Stimulated activated CD4-positive, alpha-beta T cell treated with anti-CD3 and anti-CD28 coated beads, Interleukin-2, amount 100 ng/mL, for 4 hours (primary cell): ENCODE results near the gene UGT1A10.

Experiments
- DNase-seq: peaks from one replicate; pipeline ENCODE4 v3.0.0-alpha.2; 2020; ENCODE audit warnings: low read depth

Gene UGT1A10

DNA sequence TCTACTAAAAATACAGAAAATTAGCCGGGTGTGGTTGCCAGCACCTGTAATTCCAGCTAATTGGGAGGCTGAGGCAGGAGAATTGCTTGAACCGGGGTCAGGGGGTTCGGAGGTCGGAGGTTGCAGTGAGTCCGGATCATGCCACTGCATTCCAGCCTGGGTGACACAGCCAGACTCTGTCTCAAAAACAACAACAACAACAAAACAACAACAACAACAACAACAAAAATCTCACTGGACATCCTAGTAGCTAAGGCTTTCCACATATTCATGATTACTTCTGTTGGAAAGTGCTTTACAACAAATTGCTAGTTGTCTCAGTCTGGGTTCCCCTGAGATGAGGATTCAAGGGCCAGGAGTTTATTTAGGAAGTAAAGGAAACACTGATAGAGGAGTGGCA is 137.6 kb downstream of the UGT1A10 start:
- no peak for DNase-seq

DNA sequence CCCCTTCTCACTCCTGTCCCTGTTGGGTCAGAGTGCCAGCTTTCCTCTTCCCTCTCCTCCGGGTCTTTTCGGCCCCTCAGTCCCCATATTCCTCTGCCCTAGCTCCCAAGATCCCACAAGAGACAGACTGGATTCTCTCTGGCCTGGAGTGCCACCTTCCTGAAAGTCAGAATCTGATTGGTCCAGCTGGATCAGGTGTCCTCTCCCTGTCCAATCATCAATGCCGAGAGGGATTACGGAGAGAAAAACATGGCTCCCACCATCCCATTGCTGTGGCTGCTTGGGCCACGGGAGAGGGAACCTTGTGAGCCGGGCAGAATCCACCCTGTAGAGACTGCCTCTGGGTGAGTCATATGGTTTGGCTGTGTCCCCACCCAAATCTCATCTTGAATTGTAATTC is 139.2 kb downstream of the UGT1A10 start:
- DNase-seq: no peak

DNA sequence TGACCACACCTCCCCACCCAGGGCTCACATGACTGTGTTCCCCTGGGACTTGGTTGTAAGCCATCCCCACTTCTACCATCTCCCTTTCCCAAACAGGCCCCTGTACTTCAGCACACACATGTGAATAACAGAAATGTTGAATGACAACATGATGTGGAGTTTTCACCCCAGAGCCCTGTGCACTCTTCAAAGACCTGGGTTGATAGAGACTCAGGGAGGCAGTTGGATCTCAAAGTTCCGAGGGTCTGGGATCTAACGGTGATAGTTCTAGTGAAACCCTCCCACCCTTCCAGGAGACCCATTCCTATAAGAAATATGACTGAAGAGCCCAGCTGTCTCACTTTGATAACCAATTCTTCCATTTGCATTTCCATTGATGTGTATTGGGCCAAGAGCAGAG is 141.8 kb downstream of the UGT1A10 start, which contains the start of gene MROH2A:
Gene MROH2A (plus strand): TSS at position 301 of the 400 bp plus-strand sequence. CDS start 1,029 bp downstream, outside the sequence.
- DNase-seq: no peak

DNA sequence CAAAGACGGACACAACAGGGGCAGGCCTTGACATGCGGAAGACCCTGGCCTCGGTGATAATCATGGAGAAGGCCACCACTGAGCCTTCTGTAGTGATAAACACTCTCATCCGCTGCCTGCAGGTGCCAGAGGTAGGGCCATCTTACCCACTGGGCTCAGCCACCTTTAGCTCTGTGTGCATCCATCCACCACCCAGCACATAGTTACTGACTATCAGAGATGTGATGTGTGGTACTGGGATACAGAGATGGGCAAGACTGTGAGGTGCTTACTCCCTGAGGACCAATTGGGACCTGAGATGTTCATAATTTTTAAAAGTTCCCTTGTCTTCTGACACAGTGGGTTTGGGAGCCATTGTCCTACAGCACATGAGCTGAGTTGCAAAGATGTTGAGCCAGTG is 143.5 kb downstream of the UGT1A10 start:
- DNase-seq: no peak

DNA sequence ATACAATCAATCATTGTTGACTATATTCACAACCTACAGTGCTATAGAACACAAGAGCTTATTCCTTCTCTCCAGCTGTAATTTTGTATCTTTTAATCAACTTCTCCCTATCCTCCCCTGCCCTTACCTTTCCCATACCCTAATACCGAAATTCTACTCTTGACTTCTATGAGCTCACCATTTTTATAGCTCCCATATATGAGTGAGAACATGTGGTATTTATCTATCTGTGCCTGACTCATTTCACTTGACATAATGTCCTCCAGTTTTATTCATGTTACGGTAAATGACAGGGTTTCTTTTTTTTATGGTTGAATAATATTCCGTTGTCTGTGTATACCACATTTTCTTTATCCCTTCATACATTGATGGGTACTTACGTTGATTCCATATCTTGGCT is 144.5 kb downstream of the UGT1A10 start:
- DNase-seq: no peak

DNA sequence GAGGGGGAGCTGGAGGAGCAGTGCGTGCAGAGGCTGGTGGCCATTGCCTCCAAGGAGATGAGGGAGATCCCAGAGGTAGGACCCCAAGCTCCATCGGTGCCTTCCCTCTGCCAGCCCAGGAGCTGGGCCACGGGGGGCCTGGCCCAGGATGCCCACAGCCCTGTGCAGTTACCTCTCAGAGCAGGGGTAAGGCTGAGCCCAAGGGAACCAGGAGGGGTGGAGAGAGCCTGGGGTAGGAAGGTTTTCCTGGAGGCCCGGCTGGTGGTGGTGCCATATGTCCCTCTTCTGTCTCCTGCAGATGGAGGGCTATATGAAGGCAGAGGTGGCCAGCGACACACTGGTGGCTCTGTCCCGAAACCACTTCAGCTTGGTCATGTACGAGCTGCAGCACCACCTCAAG is 153.3 kb downstream of the UGT1A10 start:
- no peak for DNase-seq

DNA sequence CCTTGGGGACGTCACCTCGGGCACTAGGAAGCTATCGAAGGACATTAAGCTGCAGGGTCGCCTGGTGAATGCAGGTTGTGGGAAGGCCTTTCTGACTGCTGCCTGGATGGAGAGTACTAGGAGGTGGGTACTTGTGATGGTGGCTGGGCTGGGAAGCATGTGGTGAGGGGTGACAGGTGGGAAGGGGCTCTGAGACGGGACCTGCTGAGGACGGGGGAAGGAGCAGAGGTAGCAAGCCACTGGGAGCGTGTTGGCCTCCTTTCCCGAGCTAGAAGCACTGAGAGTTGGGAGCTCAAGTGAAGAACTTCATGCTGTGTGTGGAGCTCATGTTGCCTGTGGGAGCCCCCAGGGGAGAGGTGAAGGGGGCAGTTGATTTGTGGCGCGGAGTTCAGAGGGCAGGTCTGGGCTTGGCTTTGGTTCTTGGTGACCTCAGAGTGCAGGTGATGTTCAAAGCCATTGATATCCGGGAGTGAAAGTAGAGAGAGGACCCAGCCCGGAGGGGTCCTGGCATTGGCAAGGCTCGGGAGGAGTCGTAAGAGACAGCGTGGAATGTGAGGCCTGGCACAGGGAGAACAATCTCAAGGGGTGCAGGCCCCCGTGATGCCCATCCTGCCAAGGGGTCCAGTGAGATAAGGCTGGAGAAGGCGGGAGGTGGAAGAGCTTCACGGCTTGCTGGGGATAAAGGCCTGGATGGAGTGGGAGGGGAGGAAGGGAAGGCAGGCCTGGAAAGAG is 155.1 kb downstream of the UGT1A10 start:
- no peak for DNase-seq

DNA sequence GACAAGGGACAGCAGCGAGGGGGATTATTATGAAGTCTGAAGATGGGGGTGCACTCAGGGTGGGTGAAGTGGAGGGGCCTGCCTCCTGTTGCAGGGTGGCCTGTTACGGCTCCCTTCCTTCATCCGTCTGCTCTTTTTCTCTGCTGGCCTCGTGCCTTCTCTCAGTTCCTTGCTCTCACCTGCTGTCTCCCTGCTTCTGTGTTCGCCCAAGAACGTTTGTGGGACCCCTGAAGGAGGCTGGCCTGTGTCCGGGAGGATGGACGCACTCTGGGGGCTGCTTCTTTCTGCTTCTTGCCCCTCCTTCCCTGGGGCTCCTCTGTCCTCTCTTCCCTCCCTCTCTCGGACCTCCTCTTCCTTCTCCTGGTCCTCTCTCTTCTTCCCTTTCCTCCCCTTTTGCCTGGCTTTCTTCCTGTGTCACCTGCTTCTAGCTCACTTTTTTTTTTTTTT is 155.7 kb downstream of the UGT1A10 start:
- no peak for DNase-seq

DNA sequence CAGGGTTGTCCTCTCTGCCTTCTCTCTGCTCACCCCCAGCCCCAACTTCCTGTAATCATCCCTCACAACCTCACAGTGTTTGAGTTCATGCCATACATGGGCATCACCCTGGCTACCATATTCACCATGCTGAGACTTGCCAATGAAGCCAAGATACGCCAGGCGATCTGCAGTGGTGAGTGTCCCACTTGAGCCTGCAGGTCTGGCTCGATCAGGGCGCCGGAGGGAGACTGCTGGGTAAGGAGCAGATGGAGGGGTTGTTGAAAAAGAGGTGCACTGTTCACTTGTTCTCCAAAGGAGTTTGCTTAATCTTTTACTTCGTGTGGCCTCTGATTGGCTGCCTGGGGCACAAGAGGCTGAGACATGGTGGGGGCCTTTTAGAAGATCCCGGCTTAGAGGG is 156.5 kb downstream of the UGT1A10 start:
- no peak for DNase-seq

DNA sequence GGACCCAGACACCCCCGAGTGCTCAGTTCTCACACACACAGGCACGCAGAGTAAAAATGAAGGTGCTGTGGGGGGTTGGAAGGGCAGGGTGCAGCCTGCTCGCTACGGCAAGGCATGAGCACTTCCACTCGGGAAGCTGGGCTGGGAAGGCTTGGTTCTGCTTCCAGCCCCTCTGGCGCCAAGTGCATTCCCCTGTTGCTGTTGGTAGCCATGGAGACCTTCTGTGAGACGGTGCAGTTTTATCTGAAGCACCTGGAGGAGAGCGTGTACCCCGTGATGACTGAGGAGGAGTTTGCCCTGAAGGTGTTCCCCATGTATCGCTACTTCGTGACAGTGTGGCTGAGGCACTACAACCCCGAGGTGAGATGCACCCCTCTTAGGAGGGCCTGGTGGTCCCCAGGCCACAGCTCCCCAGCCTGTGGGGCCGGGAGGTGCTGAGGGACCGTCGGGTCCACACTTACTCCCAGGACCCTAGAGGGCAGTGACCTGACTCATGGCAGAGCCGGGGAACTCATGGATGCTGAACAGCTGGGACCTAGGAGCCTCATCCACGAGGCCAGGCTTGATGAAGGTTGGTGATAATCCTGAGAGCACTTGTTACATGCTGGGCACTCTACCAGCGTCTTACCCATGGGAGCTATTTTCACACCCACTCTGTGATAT is 157.3 kb downstream of the UGT1A10 start:
- no peak for DNase-seq

DNA sequence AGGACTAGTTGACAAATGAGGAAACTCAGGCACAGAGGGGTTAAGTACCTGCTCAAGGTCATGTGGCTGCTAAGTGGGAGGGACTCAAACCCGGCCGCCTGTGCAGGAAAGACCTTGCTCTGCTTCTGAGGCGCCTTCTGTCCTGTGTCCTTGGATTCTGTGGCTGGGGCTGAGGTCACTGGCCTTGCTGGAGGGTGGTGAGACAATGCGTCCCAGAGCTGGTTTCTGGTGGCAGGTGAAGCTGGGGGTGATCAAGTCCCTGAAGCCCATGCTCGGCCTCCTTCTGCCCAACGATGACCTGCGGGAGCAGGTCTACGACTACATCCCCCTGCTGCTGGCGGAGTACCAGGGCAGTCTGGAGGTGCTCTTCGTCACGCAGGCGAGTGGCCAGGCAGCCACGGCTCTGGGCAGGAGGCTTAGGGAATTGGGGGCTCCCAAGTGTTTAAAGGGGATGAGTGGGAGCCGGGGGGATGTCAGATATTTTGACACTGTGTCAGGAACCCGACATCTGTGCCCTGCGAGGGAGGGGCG is 157.9 kb downstream of the UGT1A10 start:
- no peak for DNase-seq

DNA sequence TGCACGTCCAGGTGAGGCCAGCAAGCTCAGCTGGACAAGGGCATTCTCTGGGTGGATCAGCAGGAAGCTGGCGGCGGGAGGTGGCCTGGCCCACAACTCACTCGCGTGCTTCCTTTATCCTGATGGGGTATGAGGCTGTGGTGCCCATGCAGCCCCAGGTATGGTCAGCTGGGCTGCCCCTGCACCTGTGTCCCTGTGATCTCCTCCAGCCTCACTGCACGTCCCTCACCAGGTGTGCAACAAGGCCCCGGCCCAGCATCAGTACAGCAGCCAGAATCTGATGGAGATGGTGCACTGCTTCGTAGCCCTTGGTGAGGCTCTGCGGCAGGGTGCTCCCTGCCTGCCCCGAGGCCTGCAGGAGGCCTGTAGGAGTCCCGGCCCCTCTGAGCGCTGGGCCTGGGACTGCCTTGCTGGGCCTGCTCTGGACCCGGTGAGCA is 159.5 kb downstream of the UGT1A10 start:
- no peak for DNase-seq

DNA sequence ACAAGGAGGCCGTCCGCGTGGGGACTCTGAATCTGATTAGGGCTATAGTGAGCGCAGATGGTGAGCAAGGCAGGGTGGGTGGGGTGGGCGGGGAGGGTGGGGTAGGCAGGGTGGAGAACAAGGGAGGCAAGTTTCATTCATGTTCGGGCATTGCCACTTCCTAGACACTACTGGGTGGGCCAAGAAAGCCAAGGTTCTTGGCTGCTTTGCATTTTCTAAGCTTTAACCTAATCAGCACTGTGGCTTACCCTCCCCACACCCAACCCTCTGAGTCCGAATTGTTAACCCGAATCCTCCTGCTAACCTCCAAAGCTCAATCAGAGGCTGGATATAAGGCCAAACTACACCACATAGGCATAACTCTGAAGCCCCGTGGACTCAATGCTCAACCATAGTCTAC is 160.0 kb downstream of the UGT1A10 start:
- DNase-seq: no peak

DNA sequence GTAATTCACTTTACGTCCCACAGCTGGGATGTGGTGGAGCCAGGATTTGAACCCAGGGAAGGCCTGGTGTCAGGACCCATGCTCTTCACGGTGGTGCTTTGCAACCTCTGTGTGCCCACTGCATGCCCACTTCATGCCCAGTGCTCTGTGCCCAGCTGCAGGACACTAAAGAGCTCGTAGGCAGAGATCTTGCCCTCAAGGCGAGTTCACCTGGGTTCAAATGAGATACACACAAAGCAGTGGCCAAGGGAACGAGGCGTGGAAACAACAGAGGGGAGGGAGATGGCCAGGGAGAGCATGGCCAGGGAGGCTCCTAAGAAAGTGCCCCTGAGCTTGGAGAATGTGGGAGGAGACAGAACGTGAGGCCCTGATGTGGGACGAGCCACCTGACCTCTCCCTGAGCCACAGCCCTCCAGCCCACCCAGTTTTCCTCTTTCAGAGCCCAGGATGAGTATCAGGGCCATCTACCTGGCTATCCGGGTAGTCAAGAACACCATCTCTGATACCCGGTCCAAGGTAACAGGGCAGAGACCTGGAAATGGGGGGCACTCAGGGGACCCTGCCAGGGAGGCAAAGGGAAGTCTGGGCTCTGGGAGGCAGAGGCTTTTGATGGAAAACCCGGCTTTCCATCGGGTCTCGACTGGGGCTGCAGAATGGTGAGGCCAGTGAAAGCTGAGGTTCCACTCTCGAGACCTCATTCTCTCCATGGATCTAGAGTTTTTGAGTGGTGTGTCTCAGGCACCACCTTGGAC is 162.3 kb downstream of the UGT1A10 start:
- no peak for DNase-seq

DNA sequence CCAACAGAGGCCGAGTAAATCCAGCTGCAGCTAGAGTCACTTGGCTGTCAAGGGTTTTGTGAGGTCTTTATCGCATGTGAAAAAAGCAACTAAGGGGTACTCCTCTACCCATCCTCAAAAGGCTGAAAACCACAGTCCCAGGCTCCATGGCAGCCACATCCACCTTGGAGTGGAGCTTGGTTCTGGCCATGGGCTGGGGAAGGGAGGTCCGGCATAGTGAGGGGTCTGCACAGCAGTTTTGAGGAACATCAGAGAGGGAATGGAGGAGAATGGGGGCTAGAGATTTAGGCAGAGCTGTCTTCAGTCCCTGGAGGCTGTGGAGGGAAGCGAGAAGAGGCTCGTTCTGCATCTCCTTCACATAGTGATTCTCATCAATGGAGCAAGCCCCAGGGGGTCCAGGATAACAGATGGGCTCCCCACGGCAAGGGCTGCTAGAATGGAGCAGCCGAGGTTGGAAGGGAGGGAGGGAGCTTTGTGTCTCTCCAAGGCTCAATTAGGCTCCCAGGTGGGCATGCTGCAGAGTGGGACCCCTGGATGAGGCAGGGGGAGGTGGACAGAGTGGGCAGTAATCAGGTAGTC is 162.9 kb downstream of the UGT1A10 start:
- no peak for DNase-seq

DNA sequence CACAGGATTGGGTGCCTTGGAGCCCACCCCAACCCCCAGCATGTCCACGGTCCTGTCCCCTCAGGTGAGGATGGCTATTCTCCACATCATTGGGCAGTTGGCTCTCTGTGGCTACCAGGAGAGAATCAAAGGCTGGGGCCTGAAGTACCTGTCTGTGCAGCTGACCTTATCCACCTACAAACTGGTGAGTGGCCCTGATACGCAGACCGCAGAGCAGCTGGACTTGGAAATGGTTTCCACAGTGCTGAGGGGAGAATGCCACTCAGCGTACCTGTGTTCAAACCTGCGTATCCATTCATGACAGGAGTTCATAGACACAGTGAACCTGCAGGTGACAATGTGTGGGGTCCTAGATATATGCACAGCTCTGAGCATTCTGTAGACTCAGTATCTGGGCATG is 163.5 kb downstream of the UGT1A10 start:
- DNase-seq: no peak

DNA sequence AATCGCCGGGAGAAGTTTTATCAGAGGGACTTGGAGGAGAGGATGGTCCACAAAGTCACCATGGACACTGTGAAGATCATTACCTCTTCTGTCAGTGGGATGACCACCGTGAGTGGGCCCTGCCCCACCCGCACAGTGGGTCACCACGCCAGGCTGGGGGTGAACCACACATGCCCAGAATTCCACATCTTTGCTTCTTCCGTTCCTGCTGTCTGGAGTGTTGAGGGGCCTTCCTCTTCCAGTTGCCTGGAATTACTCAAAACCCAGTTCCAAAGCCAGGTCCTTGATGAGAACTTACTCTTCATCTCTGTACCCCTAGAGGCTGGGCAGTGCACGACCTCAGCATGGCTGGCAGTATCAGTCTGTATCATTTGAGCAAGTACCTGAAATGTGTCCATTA is 164.0 kb downstream of the UGT1A10 start:
- DNase-seq: no peak

DNA sequence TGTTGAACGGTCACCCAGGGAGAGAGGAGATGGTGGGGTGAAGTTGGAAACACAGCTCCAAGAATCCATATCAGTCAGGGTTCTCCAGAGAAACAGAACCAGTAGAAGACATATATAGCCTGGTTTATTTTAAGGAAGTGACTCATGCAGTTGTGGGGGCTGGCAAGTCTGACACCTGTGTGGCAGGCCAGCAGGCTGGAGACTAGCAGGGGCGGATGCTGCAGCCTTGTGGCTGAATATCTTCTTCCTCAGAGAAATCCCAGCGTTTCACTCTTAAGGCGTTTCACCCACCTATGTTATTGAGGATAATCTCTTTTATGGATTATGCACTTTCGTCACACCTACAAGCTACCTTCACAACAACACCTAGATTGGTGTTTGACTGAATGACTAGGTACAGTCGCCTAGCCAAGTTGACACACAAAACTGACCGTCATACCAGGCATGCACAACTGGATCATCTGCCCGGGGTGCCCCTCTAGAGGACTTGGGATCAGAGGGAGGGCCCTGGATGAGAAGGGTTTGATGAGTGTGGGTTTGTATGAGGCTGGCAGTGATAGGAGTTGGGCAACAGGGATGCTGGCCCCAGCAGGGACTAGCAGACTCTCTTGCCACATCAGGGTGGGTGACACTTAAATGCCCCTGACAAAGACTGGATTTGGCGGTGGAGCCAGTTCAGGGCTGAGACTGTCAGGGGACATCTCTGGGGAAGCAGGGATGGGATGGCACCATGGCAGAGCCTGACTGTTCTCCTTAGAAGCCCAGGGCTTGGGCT is 165.3 kb downstream of the UGT1A10 start:
- DNase-seq: no peak

DNA sequence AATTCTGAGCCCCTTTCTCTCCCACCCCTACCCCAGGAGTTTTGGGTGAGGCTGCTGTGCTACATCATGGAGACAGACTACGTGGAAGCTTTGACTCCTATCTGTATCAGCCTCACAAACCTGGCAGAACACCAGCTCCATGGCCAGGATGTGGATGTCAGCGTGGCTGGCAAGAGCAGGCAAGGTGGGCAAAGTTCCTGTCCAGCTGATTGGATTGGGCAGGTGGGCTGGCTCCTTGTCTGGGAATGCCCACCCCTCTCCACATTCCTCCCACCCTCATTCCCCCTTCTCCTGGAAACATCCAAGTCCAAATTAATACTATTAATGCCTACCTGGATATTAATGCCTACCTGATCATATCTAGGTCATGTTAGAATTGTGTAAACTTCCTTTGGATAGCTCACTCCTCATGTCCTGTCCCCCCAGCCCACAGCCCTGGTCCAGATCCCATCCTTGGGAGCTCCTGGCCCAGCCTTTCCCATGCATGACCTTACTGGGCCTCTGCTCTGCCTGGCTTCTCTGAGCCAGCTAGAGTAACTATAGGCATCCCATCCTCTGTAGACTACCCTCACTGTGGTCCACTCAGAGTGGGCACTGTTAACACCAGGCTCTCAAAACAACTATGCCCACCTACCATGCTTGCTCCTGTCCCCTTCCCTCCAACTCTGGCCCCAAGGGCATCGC is 166.0 kb downstream of the UGT1A10 start:
- no peak for DNase-seq

DNA sequence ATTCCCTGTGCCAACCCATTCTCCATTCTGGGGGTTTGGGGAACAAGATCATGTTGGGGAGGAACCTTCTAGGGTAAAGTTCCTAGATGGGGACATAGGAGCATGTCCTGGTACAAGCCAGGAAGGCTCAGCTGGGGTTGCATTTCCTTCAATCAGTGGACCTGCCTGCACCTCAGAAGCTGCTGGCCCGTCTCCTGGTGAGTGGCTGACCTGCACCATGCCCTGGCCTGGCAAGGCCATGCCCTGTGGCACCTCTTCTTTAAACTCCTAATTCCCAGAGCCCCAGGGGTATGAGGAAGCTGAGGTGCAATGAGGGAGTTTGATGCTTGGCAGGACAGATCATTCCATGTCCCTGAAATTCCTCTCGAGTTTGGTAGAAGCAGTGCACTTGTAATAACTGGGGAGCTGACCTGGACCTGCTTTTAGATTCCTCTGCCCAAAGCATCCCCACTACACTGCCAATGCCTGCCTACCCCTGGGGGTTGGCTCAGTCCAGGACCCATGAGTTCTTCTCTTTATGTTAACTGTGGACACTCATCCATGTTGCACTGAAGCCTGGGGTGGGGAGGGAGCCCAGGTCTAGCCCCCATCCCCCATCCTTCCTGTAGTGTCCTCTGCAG is 167.2 kb downstream of the UGT1A10 start:
- DNase-seq: no peak
